HepG2 (cell line): Measurements from ENCODE around the gene BMPR2. TPM values are rescaled to one million over a fixed set of nuclear protein-coding genes. Genes with fewer than 3 reads are reported as not detected.

Experiments
- ATAC-seq: fragments of 200-7000 bp; cut with Tn5 transposase; 3 replicates; pipeline ENCODE4 v1.9.1; 2020; ENCODE audit warnings: mild to moderate bottlenecking, moderate library complexity
- BruUV-seq: library from RNA; stranded (reverse); fragments of 400-500 nt; replicated peaks from 2 replicates; lab custom pipeline; 2021; lab: Mats Ljungman, UMichigan
- CTCF ChIA-PET: fragments of 300-600 bp; formaldehyde crosslinking; extraction: SDS; loops from one replicate; lab custom pipeline; 2021; ENCODE audit warnings: low total read pairs, inconsistent platforms, low intra/inter-chr PET ratio; lab: Yijun Ruan, JAX
- POLR2A ChIA-PET: fragments of 350-600 bp; sonication (Branson Sonifier 250); formaldehyde crosslinking; loops from one replicate; lab custom pipeline; 2020; ENCODE audit warnings: antibody characterized with exemption, inconsistent platforms; lab: Yijun Ruan, JAX
- DNase-seq: peaks from one replicate; pipeline ENCODE4 v3.0.0-alpha.2; 2015; ENCODE audit warnings: low spot score
- FAIRE-seq: peaks from 3 replicates; lab custom pipeline; 2011; peaks lifted over from hg19 to GRCh38; lab: Jason Lieb, UNC
- H2AFZ ChIP-seq: one replicate; pipeline ENCODE4 v1.6.1; 2011; ENCODE audit warnings: low read length, inconsistent platforms
- H3K27ac ChIP-seq: fragments of 300-600 bp; 3 replicates; pipeline ENCODE4 v1.8.0; 2011; ENCODE audit warnings: mixed run types, mild to moderate bottlenecking, mixed read lengths, low read length, inconsistent platforms; ENCODE audit not compliant: insufficient read depth; ENCODE audit errors: extremely low read length
- H3K27me3 ChIP-seq, 2 experiments: fragments of 200-600 bp in 1 of 2; 2 replicates in 1 of 2; 3 replicates in 1 of 2; pipeline versions ENCODE4 v1.6.0 to v1.8.0; 2011; ENCODE audit warnings: low read length in 2 of 2, mild to moderate bottlenecking in 2 of 2, moderate library complexity in 2 of 2, inconsistent platforms in 1 of 2; ENCODE audit not compliant: insufficient read depth in 2 of 2, control insufficient read depth in 1 of 2
- H3K36me3 ChIP-seq, 2 experiments: fragments of 200-600 bp in 1 of 2; replicated peaks in 1 of 2; 2 replicates in 1 of 2; 3 replicates in 1 of 2; pipeline versions ENCODE4 v1.5.1 to v1.8.0; 2011; ENCODE audit warnings: low read length in 2 of 2, inconsistent platforms in 1 of 2; ENCODE audit not compliant: insufficient read depth in 2 of 2, control insufficient read depth in 1 of 2
- H3K4me1 ChIP-seq: 2 replicates; pipeline ENCODE4 v1.5.1; 2012; ENCODE audit warnings: low read length, inconsistent platforms; ENCODE audit not compliant: insufficient read depth
- H3K4me2 ChIP-seq: 2 replicates; pipeline ENCODE4 v1.6.0; 2011; ENCODE audit warnings: low read depth, low read length, inconsistent platforms
- H3K4me3 ChIP-seq, 3 experiments: fragments of 200-600 bp in 1 of 3; sonication (generic), shearing (Covaris generic) in 1 of 3; replicated peaks in 1 of 3; 2 replicates each; pipeline ENCODE4 v1.5.1; 2011 to 2016; ENCODE audit warnings: low read length in 3 of 3, inconsistent platforms in 2 of 3, low read depth in 2 of 3, mild to moderate bottlenecking in 2 of 3, control low read depth in 1 of 3, mixed read lengths in 1 of 3; ENCODE audit not compliant: insufficient read depth in 1 of 3
- H3K79me2 ChIP-seq: one replicate; pipeline ENCODE4 v1.6.1; 2011; ENCODE audit warnings: low read length, inconsistent platforms; ENCODE audit not compliant: insufficient read depth
- H3K9ac ChIP-seq: 2 replicates; pipeline ENCODE4 v1.6.0; 2011; ENCODE audit warnings: mild to moderate bottlenecking, low read depth, low read length, inconsistent platforms; ENCODE audit not compliant: insufficient read depth
- H3K9me3 ChIP-seq: 2 replicates; pipeline ENCODE4 v1.5.1; 2012; ENCODE audit warnings: mild to moderate bottlenecking, low read length
- H4K20me1 ChIP-seq: 2 replicates; pipeline ENCODE4 v1.6.0; 2011; ENCODE audit warnings: inconsistent platforms, mild to moderate bottlenecking, low read length, moderate library complexity; ENCODE audit not compliant: insufficient read depth
- BRCA1 ChIP-seq: sonication (generic); formaldehyde crosslinking; IDR thresholded peaks from 2 replicates; pipeline ENCODE4 v1.4.0; 2020; ENCODE audit warnings: missing genetic modification reagents
- CBX1 ChIP-seq: IDR thresholded peaks from one replicate; pipeline ENCODE4 v1.6.1; 2016; ENCODE audit warnings: antibody characterized with exemption, low read depth
- KLF15 ChIP-seq: sonication (generic); formaldehyde crosslinking; IDR thresholded peaks from 2 replicates; pipeline ENCODE4 v1.8.1; 2023; ENCODE audit warnings: borderline replicate concordance, mild to moderate bottlenecking, inconsistent platforms, missing genetic modification reagents, mixed read lengths
- NFATC3 ChIP-seq: sonication (generic); formaldehyde crosslinking; IDR thresholded peaks from 2 replicates; pipeline ENCODE4 v1.5.1; 2020; ENCODE audit warnings: mild to moderate bottlenecking, missing genetic modification reagents
- NFYB ChIP-seq: sonication (generic); formaldehyde crosslinking; IDR thresholded peaks from 2 replicates; pipeline ENCODE4 v1.4.0; 2020; ENCODE audit warnings: missing genetic modification reagents
- RCOR2 ChIP-seq: IDR thresholded peaks from 2 replicates; pipeline ENCODE4 v1.6.1; 2016; ENCODE audit warnings: missing biosample characterization, missing genetic modification reagents
- RELA ChIP-seq: sonication (generic); formaldehyde crosslinking; IDR thresholded peaks from 2 replicates; pipeline ENCODE4 v1.4.0; 2020; ENCODE audit warnings: missing genetic modification reagents
- REXO4 ChIP-seq: sonication (generic); formaldehyde crosslinking; IDR thresholded peaks from 2 replicates; pipeline ENCODE4 v1.8.0; 2022; ENCODE audit warnings: missing genetic modification reagents, mild to moderate bottlenecking, borderline replicate concordance
- RXRB ChIP-seq: IDR thresholded peaks from 2 replicates; pipeline ENCODE4 v1.6.1; 2016; ENCODE audit warnings: borderline replicate concordance, missing genetic modification reagents, missing compliant biosample characterization
- ZIK1 ChIP-seq: sonication (generic); formaldehyde crosslinking; IDR thresholded peaks from 2 replicates; pipeline ENCODE4 v1.5.0; 2020; ENCODE audit warnings: mild to moderate bottlenecking, low read depth, missing genetic modification reagents, borderline replicate concordance
- ZNF101 ChIP-seq: sonication (generic); formaldehyde crosslinking; IDR thresholded peaks from 2 replicates; pipeline ENCODE4 v1.4.0; 2020; ENCODE audit warnings: mild to moderate bottlenecking, low read depth, missing genetic modification reagents, borderline replicate concordance
- ZNF160 ChIP-seq: sonication (generic); formaldehyde crosslinking; IDR thresholded peaks from 2 replicates; pipeline ENCODE4 v1.8.0; 2022; ENCODE audit warnings: mild to moderate bottlenecking, inconsistent platforms, missing genetic modification reagents
- ZNF441 ChIP-seq: sonication (generic); formaldehyde crosslinking; IDR thresholded peaks from 2 replicates; pipeline ENCODE4 v1.7.0; 2021; ENCODE audit warnings: missing genetic modification reagents, borderline replicate concordance
- ZNF451 ChIP-seq: sonication (generic); formaldehyde crosslinking; IDR thresholded peaks from 2 replicates; pipeline ENCODE4 v1.5.0; 2020; ENCODE audit warnings: mild to moderate bottlenecking, missing genetic modification reagents
- ZNF737 ChIP-seq: sonication (generic); formaldehyde crosslinking; IDR thresholded peaks from 2 replicates; pipeline ENCODE4 v1.5.0; 2020; ENCODE audit warnings: missing genetic modification reagents, mild to moderate bottlenecking, borderline replicate concordance
- WGBS: methylation state at CpG from one replicate; pipeline ENCODE4 v1.1.6; 2017; ENCODE audit warnings: low lambda C conversion rate; 5-methylcytosine and 5-hydroxymethylcytosine counted together
- in situ Hi-C: cut with HindIII; loops from 2 replicates; pipeline ENCODE4 v1.10.0; 2017; ENCODE audit warnings: low pct_unique_long_range_greater_than_20kb; ENCODE audit not compliant: extremely low pct_ligation_motif_present
- intact Hi-C: fragments of 100-400 bp; cut with micrococcal nuclease; formaldehyde crosslinking; loops from one replicate; pipeline ENCODE4 v1.10.0; 2022; ENCODE audit not compliant: unreplicated experiment
- polyA plus RNA-seq, 8 experiments: library from polyadenylated mRNA; depleted of rRNA in 3 of 8; stranded (reverse) in 7 of 8; unstranded in 1 of 8; fragments of >200 nt; fragmentation: Illumina TruSeq in 4 of 8; extraction: Trizol in 4 of 8; gene quantifications; 2 replicates each; pipeline versions ENCODE4 v1.2.1 to v1.2.3, GENCODE V29; 2011 to 2016; ENCODE audit warnings: low read depth in 4 of 8, missing spikeins in 1 of 8, mixed read lengths in 1 of 8; ENCODE audit not compliant: insufficient read depth in 1 of 8
- total RNA-seq, 5 experiments: library from RNA; depleted of rRNA; stranded (reverse); fragments of >200 nt; fragmentation: Illumina TruSeq; extraction: Trizol; gene quantifications; 2 replicates each; pipeline ENCODE4 v1.2.3, GENCODE V29; 2016; ENCODE audit warnings: low read depth in 1 of 5
- TF ChIP-seq, protein P1 (sequence below): IDR thresholded peaks from 2 replicates; pipeline ENCODE4 v1.6.1; 2016; ENCODE audit warnings: low read depth, control low read depth
- TF ChIP-seq, protein P2 (sequence below): sonication (generic); formaldehyde crosslinking; IDR thresholded peaks from 2 replicates; pipeline ENCODE4 v1.5.1; 2020; ENCODE audit warnings: missing genetic modification reagents, mild to moderate bottlenecking, borderline replicate concordance
- TF ChIP-seq, protein P3 (sequence below): sonication (generic); formaldehyde crosslinking; IDR thresholded peaks from 2 replicates; pipeline ENCODE4 v1.4.0; 2020; ENCODE audit warnings: missing genetic modification reagents; ENCODE audit errors: not compliant biosample characterization
- TF ChIP-seq, protein P4 (sequence below): sonication (generic); formaldehyde crosslinking; IDR thresholded peaks from 2 replicates; pipeline ENCODE4 v1.8.0; 2022; ENCODE audit warnings: mild to moderate bottlenecking, missing genetic modification reagents, borderline replicate concordance
- TF ChIP-seq, protein P5 (sequence below): IDR thresholded peaks from 2 replicates; pipeline ENCODE4 v1.6.1; 2012; ENCODE audit warnings: inconsistent platforms

Gene BMPR2
- total and polyA plus RNA-seq, 2 of the 13 experiments (the other 11 are each of a cell fraction or from before 2014, with no cell fraction given), result 5.5 to 10.3 TPM

DNA sequence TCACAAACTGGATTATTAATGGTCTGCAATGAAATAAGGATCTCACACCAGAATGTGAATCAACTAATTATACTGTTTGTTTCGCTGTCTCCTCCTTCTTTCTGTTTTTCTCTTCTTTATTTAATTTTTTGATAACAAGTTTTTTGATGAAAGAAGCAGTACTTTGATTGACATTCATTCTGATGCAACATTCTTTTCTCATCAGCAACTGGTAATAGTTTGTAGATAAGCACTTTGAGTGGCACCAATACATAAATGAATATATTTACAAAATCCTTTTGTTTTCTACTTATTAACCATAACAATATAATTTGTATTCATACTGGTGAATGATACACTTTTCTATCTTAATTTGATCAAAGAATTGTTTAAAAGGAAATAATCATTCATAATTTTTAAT lies 143.3 kb downstream of the BMPR2 start:
- no peak overlapping the region for H3K4me2 ChIP-seq
- no peak for FAIRE-seq

More for the DNA sequence above, 143.3 kb downstream of the BMPR2 start:
- Histone ChIP-seq H3K36me3 (peaks cover 14 to 24% of the 10 kb centered on the region in 2 experiments), H2AFZ (no peak overlapping the region), H3K4me3 (no peak overlapping the region), H3K4me1 (no peaks in the 10 kb centered on the region), H4K20me1 (no peaks in the 10 kb centered on the region), H3K27ac (no peak overlapping the region), H3K27me3 (no peaks in the 10 kb centered on the region), H3K9ac (no peak overlapping the region), H3K9me3 (no peaks in the 10 kb centered on the region), H3K79me2 (no peaks in the 10 kb centered on the region)
- ChIA-PET CTCF (no interaction called here), POLR2A (no interaction called here)
- BruUV-seq, result no TSS peak
- in situ Hi-C loops (no loop called here), intact Hi-C loops (no loop called here)
- TF ChIP-seq, protein P1, sequence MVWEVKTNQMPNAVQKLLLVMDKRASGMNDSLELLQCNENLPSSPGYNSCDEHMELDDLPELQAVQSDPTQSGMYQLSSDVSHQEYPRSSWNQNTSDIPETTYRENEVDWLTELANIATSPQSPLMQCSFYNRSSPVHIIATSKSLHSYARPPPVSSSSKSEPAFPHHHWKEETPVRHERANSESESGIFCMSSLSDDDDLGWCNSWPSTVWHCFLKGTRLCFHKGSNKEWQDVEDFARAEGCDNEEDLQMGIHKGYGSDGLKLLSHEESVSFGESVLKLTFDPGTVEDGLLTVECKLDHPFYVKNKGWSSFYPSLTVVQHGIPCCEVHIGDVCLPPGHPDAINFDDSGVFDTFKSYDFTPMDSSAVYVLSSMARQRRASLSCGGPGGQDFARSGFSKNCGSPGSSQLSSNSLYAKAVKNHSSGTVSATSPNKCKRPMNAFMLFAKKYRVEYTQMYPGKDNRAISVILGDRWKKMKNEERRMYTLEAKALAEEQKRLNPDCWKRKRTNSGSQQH (CRISPR knock-in tag), result no peak
- TF ChIP-seq RCOR2 (CRISPR knock-in tag) (no peak), ZNF160 (CRISPR knock-in tag) (no peak), ZNF737 (CRISPR knock-in tag) (no peak), CBX1 (no peak), KLF15 (CRISPR knock-in tag) (no peak), NFATC3 (CRISPR knock-in tag) (no peak), BRCA1 (no peak), RXRB (CRISPR knock-in tag) (no peak), REXO4 (CRISPR knock-in tag) (no peak), NFYB (no peak), ZNF101 (CRISPR knock-in tag) (no peak), ZNF451 (no peak), ZNF441 (CRISPR knock-in tag) (no peak), RELA (CRISPR knock-in tag) (no peak), ZIK1 (CRISPR knock-in tag) (no peak)
- TF ChIP-seq, protein P2, sequence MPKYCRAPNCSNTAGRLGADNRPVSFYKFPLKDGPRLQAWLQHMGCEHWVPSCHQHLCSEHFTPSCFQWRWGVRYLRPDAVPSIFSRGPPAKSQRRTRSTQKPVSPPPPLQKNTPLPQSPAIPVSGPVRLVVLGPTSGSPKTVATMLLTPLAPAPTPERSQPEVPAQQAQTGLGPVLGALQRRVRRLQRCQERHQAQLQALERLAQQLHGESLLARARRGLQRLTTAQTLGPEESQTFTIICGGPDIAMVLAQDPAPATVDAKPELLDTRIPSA (CRISPR knock-in tag), result no peak
- TF ChIP-seq, protein P3, sequence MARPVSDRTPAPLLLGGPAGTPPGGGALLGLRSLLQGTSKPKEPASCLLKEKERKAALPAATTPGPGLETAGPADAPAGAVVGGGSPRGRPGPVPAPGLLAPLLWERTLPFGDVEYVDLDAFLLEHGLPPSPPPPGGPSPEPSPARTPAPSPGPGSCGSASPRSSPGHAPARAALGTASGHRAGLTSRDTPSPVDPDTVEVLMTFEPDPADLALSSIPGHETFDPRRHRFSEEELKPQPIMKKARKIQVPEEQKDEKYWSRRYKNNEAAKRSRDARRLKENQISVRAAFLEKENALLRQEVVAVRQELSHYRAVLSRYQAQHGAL, result no peak
- TF ChIP-seq, protein P4, sequence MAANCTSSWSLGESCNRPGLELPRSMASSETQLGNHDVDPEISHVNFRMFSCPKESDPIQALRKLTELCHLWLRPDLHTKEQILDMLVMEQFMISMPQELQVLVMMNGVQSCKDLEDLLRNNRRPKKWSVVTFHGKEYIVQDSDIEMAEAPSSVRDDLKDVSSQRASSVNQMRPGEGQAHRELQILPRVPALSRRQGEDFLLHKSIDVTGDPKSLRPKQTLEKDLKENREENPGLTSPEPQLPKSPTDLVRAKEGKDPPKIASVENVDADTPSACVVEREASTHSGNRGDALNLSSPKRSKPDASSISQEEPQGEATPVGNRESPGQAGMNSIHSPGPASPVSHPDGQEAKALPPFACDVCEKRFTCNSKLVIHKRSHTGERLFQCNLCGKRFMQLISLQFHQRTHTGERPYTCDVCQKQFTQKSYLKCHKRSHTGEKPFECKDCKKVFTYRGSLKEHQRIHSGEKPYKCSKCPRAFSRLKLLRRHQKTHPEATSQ (CRISPR knock-in tag), result no peak
- TF ChIP-seq, protein P5, sequence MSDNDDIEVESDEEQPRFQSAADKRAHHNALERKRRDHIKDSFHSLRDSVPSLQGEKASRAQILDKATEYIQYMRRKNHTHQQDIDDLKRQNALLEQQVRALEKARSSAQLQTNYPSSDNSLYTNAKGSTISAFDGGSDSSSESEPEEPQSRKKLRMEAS, result no peak
- ATAC-seq, result no peak
- DNase-seq, result no peak
- 98% methylated on average over 1 of the region's 1 CpG for WGBS
